Activated naive CD4-positive, alpha-beta T cell treated with anti-CD3 and anti-CD28 coated beads for 36 hours (primary cell): ENCODE results near the gene SLC9B2. TPM values are rescaled to one million over a fixed set of nuclear protein-coding genes. Genes with fewer than 3 reads are reported as not detected.
"Not testable (repeated sequence)": the region's sequence is repeated elsewhere in the genome, so short reads cannot be mapped to it uniquely, and the experiment has no call there.

Experiments
- CTCF ChIA-PET: fragments of 350-600 bp; sonication (Branson Sonifier 250); formaldehyde crosslinking; loops from one replicate; lab custom pipeline; 2021; ENCODE audit warnings: antibody characterized with exemption; lab: Charles Lee
- DNase-seq: peaks from one replicate; pipeline ENCODE4 v3.0.0-alpha.2; 2020
- H3K27ac Mint-ChIP-seq: one replicate; pipeline ENCODE4 v1.8.0; 2021; ENCODE audit warnings: mild to moderate bottlenecking, mixed read lengths
- H3K27me3 Mint-ChIP-seq: one replicate; pipeline ENCODE4 v1.8.0; 2021; ENCODE audit warnings: low read depth, mixed read lengths
- H3K36me3 Mint-ChIP-seq: one replicate; pipeline ENCODE4 v1.8.0; 2021; ENCODE audit warnings: low read depth, mixed read lengths
- H3K4me1 Mint-ChIP-seq: one replicate; pipeline ENCODE4 v1.8.0; 2021; ENCODE audit warnings: low read depth, mixed read lengths
- H3K4me3 Mint-ChIP-seq: one replicate; pipeline ENCODE4 v1.8.0; 2021; ENCODE audit warnings: mild to moderate bottlenecking, moderate library complexity, mixed read lengths
- H3K9me3 Mint-ChIP-seq: one replicate; pipeline ENCODE4 v1.8.0; 2021; ENCODE audit warnings: mixed read lengths
- intact Hi-C: fragments of 100-400 bp; cut with micrococcal nuclease; formaldehyde crosslinking; loops from one replicate; pipeline ENCODE4 v1.15.1; 2023
- total RNA-seq, 2 experiments: library from RNA; stranded (reverse); gene quantifications; one replicate each; pipeline ENCODE4 v1.2.3, GENCODE V29; 2021

Gene SLC9B2
- total RNA-seq, 2 experiments from 2014 or later = 26.7 to 28.6 TPM

GRCh38 chr4:103011378-103012025 lies 65.1 kb downstream of the SLC9B2 start:
- Mint-ChIP-seq H3K9me3 (no peaks in the 10 kb centered on the region), H3K4me3 (no peak overlapping the region), H3K36me3 (no peaks in the 10 kb centered on the region), H3K4me1 (no peaks in the 10 kb centered on the region), H3K27ac (no peak overlapping the region), H3K27me3 (no peaks in the 10 kb centered on the region)
- no peak for DNase-seq
- intact Hi-C loops = no loop called here
- CTCF ChIA-PET = interaction anchor here (0.8 to 1.5 kb wide), 4 partner anchors 8 to 84 kb away, joined by 3 to 6 read pairs (median 4); partner anchors contain the start of gene SLC9B1

GRCh38 chr4:103010804-103011203 lies 65.8 kb downstream of the SLC9B2 start:
- Mint-ChIP-seq H3K27ac (no peak overlapping the region), H3K4me3 (no peak overlapping the region), H3K27me3 (no peaks in the 10 kb centered on the region), H3K9me3 (no peaks in the 10 kb centered on the region), H3K36me3 (no peaks in the 10 kb centered on the region), H3K4me1 (no peaks in the 10 kb centered on the region)
- no peak for DNase-seq
- intact Hi-C loops = no loop called here
- CTCF ChIA-PET = interaction anchor here (1.1 to 1.5 kb wide), 3 partner anchors 9 to 84 kb away, joined by 3 to 6 read pairs (median 3); partner anchors contain the start of gene SLC9B1

DNA sequence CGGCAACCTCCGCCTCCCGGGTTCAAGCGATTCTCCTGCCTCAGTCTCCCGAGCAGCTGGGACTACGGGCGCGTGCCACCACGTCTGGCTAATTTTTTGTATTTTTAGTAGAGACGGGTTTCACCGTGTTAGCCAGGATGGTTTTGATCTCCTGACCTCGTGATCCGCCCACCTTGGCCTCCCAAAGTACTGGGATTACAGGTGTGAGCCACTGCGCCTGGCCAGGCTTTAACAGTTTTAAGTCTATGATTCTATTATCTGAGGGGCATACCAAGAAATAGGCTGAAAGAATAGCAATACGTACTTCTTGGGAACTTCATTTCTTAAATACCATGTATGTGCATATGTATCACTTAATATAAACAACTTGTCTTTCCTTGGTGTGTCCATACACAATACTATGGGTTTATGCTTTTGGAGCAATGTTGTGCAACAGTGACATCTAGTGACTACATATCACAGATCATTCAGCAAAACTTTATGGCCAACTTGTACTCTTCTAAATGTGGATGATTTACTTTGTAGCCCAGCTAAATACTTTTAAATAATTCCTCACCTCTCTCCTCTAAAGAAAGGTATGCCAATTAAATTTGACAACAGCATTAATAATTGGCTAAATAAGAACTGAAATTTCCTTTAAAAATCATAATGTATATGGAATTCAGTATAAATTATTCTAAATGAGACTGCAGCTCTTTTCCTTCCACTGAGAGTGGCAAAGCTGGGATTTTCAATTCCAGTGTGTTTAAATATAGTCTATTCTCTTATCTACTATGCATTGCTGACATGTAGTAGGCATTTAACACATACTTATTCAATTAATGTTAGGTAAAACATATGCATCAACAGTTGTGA lies 67.5 kb downstream of the SLC9B2 start:
- Mint-ChIP-seq H3K36me3 (no peaks in the 10 kb centered on the region), H3K27ac (no peak overlapping the region), H3K4me3 (no peak overlapping the region)

GRCh38 chr4:103002551-103002950 lies 74.0 kb downstream of the SLC9B2 start:
- DNase-seq = no peak
- Mint-ChIP-seq H3K4me3 (no peak overlapping the region), H3K27ac (no peak overlapping the region), H3K36me3 (peaks cover 6% of the 10 kb centered on the region), H3K9me3 (peaks cover 2% of the 10 kb centered on the region), H3K4me1 (no peaks in the 10 kb centered on the region), H3K27me3 (no peaks in the 10 kb centered on the region)
- intact Hi-C loops = no loop called here
- CTCF ChIA-PET = no interaction called here

More for the DNA sequence above, 67.5 kb downstream of the SLC9B2 start:
- intact Hi-C loops = loop anchor here (1.0 to 2.0 kb wide), 7 partner anchors 82 to 750 kb away; no protein-coding TSS in a partner anchor
- CTCF ChIA-PET = interaction anchor here (0.6 to 1.4 kb wide), 12 partner anchors 8 to 424 kb away, joined by 3 to 8 read pairs (median 3); no protein-coding TSS in a partner anchor
- Mint-ChIP-seq H3K27me3 (no peaks in the 10 kb centered on the region), H3K4me1 (no peaks in the 10 kb centered on the region), H3K9me3 (no peaks in the 10 kb centered on the region)
- DNase-seq = peak; percentile 22

GRCh38 chr4:102994803-102995202 lies 81.8 kb downstream of the SLC9B2 start:
- H3K9me3 Mint-ChIP-seq = peaks cover 11% of the 10 kb centered on the region
- CTCF ChIA-PET = interaction anchor here (1.1 to 1.6 kb wide), 3 partner anchors 13 to 171 kb away, joined by 3 to 4 read pairs (median 3); no protein-coding TSS in a partner anchor
- H3K27ac Mint-ChIP-seq = no peak overlapping the region
- no peak for DNase-seq
- H3K4me3 Mint-ChIP-seq = no peak overlapping the region
- intact Hi-C loops = loop anchor here (1.0 kb wide), 1 partner anchor 8 kb away; no protein-coding TSS in a partner anchor
- peaks cover 8% of the 10 kb centered on the region for H3K4me1 Mint-ChIP-seq
- no peaks in the 10 kb centered on the region for H3K27me3 Mint-ChIP-seq
- peaks cover 10% of the 10 kb centered on the region for H3K36me3 Mint-ChIP-seq

DNA sequence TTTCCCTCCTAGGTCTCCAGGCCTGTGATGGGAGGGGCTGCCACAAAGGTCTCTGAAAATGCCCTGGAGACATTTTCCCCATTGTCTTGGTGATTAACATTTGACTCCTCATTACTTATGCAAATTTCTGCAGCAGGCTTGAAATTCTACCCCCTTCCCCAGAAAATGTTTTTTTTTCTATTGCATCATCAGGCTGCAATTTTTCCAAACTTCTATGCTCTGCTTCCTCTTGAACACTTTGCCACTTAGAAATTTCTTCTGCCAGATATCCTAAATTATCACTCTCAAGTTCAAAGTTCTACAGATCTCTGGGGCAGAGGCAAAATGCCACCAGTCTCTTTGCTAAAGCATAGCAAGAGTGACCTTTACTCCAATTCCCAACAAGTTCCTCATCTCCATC lies 82.6 kb downstream of the SLC9B2 start:
- H3K4me3 Mint-ChIP-seq, H3K4me1 Mint-ChIP-seq, intact Hi-C loops, H3K27ac Mint-ChIP-seq, H3K27me3 Mint-ChIP-seq, DNase-seq, H3K36me3 Mint-ChIP-seq, CTCF ChIA-PET: not testable (repeated sequence)
- peaks cover 11% of the 10 kb centered on the region for H3K9me3 Mint-ChIP-seq

DNA sequence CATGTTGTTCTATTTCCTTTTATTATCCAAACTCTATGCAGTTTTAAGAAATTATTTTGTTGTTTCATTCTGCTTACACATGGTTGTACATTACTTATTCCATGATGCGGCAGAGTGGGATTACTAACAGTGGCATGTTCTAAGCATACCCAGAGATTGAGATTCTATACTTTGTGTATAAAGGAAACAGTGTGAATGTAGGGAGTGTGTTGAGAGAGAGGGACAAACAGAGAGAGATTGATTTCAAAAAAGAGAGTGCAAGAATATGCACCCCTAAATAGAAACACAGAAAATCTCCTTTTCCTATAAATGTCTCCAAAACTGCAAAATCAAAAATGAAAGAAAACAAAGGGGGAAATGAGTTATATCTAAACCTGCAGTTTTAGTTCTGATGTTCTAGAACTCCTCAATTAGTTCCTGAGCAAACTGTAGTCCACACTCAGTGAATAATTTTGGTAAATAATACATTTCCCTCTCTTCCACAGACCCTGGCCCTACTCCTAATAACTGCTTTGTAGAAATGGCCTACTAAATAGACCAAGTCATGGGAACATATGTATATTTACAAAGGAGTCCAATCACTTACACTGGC lies 88.0 kb downstream of the SLC9B2 start:
- peak overlapping the region; percentile 4 for H3K4me3 Mint-ChIP-seq
- no peak for DNase-seq
- peaks cover 13% of the 10 kb centered on the region for H3K36me3 Mint-ChIP-seq
- H3K27ac Mint-ChIP-seq = peak overlapping the region; percentile 65
- intact Hi-C loops = loop anchor here (1.0 to 2.0 kb wide), 2 partner anchors 123 to 160 kb away; no protein-coding TSS in a partner anchor
- peaks cover 5% of the 10 kb centered on the region for H3K9me3 Mint-ChIP-seq
- H3K4me1 Mint-ChIP-seq = peaks cover 21% of the 10 kb centered on the region
- H3K27me3 Mint-ChIP-seq = no peaks in the 10 kb centered on the region
- CTCF ChIA-PET = interaction anchor here (0.6 to 1.2 kb wide), 2 partner anchors 19 to 21 kb away, joined by 3 to 4 read pairs; no protein-coding TSS in a partner anchor

DNA sequence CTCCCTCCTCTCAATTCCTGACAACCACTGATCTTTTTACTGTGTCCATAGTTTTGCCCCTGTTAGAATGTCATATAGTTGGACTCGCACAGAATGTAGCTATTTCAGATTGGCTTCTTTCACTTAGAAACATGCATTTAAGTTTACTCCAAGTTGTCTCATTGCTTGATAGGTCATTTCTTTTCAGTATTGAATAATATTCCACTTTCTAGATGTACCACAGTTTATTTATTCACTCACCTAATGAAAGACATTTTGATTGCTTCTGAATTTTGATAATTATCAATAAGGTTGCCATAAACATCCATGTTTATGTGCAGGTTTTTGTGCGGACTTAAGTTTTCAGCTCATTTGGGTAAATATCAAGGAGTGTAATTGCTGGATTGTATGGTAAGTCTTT lies 95.6 kb downstream of the SLC9B2 start:
- Mint-ChIP-seq H3K4me1 (no peaks in the 10 kb centered on the region), H3K9me3 (peaks cover 13% of the 10 kb centered on the region), H3K4me3 (no peak overlapping the region), H3K27ac (no peak overlapping the region), H3K27me3 (no peaks in the 10 kb centered on the region), H3K36me3 (peaks cover under 1% of the 10 kb centered on the region)
- DNase-seq = no peak
- intact Hi-C loops = no loop called here
- CTCF ChIA-PET = no interaction called here

Other genes with a start within 250 kb of the SLC9B2 start
- 100 to 1,000 TPM; 447 to 450 TPM for gene UBE2D3, start 249.2 kb downstream of the SLC9B2 start, total RNA-seq
- 10 to 100 TPM; 25.1 to 25.7 TPM for gene CISD2, start 207.8 kb downstream of the SLC9B2 start, total RNA-seq
- 1 to 10 TPM; 2.0 to 3.5 TPM for gene SLC9B1, start 57.1 kb downstream of the SLC9B2 start, total RNA-seq
- 10 to 100 TPM; 16.2 to 20.4 TPM for gene BDH2, start 23.1 kb upstream of the SLC9B2 start, total RNA-seq
- gene CENPE, start 121.6 kb upstream of the SLC9B2 start, total RNA-seq = 10 to 100 TPM; 38.1 to 45.2 TPM